Iris pigment epithelial cell (primary cell): ENCODE results near the gene HAL.

Experiments
- DNase-seq: peaks from one replicate; pipeline ENCODE4 v3.0.0-alpha.2; 2011; ENCODE audit warnings: low read depth

HAL gene

GRCh38 chr12:96014943-96015599 is 18.9 kb upstream of the HAL start:
- no peak for DNase-seq

DNA sequence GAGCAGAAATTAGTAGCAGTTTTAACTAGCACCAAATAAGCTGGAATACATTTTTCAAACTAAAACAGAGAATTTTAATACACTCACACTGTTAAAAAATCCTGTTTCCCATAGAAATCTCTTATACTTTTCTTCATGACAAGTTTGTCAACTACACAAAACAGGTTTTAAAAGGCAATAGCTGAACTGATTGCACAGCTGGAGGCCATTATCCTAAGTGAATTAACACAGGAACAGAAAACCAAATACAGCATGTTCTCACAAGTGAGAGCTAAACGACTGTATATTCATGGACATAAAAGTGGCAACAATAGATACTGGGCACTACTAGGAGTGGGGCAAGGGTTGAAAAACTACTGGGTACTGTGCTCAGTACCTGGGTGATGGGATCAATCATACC is 11.6 kb upstream of the HAL start:
- DNase-seq, result no peak

- DNase-seq, result no peak
Measured at GRCh38 chr12:96006727-96007126, 10.6 kb upstream of the HAL start.

DNA sequence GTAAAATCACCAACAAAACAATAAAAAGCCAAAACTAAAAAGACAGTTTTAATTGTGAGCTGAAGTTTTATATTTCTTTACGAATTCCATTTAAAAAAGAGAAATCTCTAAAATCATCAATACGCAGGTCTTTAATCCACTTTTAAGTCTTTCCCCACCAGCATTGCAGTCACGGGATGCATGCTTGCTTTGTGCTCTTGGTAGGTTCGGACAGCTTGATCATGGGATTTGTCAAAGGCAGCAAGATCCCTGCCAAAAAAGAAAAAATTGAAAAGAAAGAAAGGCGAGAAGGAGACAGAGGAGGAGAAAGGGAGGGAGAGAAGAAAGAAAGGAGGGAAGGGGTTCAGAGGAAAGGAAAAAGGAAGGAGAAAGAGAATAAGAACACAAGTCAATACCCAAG is 4.7 kb upstream of the HAL start:
- no peak for DNase-seq

GRCh38 chr12:95999484-95999883 is 3.3 kb upstream of the HAL start:
- DNase-seq, result no peak

- peak; percentile 63 for DNase-seq
Measured at GRCh38 chr12:95998611-95999286, 2.6 kb upstream of the HAL start.

DNA sequence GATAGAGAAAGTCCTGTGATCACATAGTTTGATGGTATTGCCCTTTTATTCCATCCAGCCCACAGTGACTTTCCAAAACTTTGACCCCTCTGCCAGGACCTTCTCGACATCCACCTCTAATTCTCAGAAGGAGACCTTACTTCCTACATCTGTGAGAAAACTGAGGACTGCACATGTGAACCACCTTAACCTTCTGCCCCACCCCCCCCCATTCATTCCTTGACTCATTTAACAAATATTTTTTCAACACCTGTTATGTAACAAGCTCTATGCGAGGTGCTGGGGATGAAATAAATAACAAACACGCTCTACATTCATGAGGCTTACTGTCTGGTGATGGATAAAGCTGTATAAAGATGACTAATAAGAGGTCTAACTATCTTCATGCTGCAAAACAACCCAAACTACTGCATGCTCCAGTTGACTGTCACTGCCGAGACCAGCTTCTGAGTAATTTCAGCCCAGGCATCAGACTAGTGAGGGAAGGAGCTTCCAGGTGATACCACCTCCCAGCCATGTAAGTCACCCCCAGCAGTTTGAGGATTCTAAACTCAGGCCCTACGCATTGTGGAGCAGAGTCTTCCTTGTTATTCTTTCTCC is 1.9 kb upstream of the HAL start:
- DNase-seq, result peak; percentile 8

- DNase-seq, result no peak
Measured at GRCh38 chr12:95997276-95997675, 1.1 kb upstream of the HAL start.

DNA sequence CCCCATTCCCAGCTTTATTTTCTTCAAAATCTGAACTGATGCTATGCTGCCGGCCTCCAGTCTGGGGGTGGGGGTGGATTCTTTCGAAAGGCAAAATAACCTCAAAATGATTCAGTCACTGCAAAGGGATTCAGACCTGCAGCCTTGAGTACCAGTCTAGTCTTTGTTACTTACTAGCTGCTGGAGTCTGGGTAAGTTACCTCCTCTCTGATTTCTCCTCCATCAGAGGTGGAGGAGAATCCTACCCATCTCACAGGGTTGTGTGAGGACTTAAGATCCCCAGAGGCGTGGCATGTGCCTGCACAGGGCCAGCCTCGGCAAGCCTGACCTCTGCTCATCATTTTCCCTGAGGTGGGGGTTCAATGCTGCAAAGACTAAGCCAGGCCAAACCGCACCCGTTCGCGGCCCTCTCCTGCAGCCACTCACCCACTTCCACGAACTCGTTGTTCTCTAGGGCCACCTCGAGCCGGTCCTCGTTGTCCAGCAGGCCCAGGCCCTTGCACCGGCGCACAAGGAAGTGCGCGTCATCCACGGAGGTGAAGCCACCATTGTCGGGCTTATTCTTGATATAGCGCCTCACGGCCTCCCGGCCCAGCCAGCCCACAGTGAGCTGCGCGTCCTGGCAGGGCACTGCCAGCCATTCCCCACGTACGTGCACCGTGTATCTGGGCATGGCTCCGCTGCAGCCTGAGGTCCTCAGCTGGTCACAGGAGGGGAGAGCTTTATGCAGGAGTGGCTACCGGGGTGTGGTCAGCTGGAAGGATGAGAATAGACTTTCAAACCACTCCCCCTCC is 709 bp downstream of the HAL start:
- DNase-seq, result no peak

DNA sequence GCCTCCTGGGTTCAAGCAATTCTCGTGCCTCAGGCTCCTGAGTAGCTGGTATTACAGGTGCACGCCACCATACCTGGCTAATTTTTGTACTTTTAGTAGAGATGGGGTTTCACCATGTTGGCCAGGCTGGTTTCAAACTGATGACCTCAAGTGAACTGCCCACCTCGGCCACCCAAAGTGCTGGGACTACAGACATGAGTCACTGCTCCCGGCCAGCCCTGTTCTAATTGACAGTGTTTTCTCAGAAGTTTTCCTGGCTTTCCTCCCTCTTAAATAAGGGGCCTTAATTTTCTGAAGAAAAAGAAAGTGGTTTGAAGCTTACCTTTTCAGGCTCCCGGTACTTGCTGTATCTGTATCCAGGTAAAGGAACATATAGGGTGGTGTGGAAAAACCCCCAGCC is 1.7 kb downstream of the HAL start:
- DNase-seq, result peak; percentile 4

GRCh38 chr12:95993907-95994306 is 2.2 kb downstream of the HAL start:
- no peak for DNase-seq

GRCh38 chr12:95990136-95990535 is 6.0 kb downstream of the HAL start:
- no peak for DNase-seq

DNA sequence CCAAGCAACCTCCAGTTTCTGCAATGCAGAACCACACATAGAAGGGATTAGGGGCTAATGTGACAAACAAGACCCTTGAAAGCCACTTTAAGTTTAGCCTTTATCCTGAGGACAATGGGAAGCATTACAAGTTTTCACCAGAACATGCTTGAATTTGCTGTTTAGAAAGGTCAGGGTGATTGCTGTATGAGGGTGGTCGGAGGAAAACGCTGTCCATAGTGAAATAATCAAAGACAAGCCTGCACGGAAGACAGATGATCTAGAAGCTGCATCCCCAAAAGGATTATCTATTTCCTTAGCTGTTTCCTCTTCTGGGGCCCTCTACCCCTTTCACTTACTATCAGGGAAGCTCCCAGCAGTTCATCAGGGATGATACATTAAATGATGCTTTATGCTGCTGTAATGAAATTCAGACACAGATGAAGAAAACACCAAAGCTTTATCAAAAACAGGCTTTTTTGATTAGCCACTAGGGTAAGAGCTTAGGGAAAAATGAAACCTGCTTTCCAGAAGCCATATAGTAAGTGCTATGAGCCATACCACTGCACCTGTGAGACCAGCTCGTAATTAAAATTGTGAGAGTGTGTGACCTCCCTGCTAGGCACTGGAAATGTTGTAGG is 6.5 kb downstream of the HAL start:
- DNase-seq, result no peak

GRCh38 chr12:95988506-95989275 is 7.5 kb downstream of the HAL start:
- no peak for DNase-seq

GRCh38 chr12:95986635-95987570 is 9.2 kb downstream of the HAL start:
- DNase-seq, result no peak

- DNase-seq, result no peak
Measured at GRCh38 chr12:95984682-95985081, 11.5 kb downstream of the HAL start.

DNA sequence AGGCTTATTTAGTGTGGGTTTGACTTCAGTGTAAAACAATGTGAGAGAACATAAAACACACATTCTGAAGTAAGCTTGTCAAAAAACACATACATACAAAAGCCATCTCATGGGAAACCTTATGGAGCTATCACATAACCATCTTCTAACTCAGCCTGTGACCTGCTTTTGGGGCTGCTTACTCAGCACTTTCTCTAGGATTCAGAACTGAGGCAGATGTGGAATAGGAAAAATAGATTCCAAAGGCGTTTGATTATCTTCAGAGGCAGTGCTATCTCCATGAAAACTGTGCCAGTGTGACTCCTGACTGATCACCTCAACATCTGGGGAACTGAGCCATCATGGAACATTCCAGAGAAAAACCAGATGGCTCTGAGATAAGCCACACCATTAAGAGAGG is 13.5 kb downstream of the HAL start:
- DNase-seq, result no peak

GRCh38 chr12:95980437-95980836 is 15.7 kb downstream of the HAL start:
- no peak for DNase-seq

DNA sequence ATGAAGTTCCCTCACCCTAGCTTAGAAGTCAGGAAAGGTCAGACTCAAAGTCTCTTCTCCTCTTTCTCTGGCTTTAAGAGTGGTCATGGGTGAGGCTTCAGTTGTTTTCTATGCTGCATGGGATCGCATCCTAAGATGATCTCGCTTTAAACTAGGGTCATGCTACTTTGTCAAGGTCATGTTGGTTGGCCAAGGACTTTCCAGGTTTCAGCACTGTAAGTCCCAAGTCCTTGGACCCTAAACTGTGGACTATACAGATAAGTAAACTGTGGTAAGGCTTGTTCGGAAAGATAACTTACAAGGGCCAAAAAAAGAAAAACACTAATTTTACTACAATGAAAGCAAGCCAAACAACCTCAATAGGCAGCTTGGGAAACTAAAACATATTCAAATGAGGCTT is 17.4 kb downstream of the HAL start:
- DNase-seq, result no peak

- no peak for DNase-seq
Measured at GRCh38 chr12:95978351-95978750, 17.8 kb downstream of the HAL start.
